Naive thymus-derived CD8-positive, alpha-beta T cell (primary cell): ENCODE data around the gene PRKD1. TPM values are rescaled to one million over a fixed set of nuclear protein-coding genes. Genes with fewer than 3 reads are reported as not detected.

ENCODE experiments used
- ATAC-seq, 2 donors: fragments of 150-1000 bp; cut with Tn5 transposase in 1 of 2; sonication (Bioruptor Pico), chemical (Tn5 transposase) in 1 of 2; 1 replicate in 1 of 2; 2 replicates in 1 of 2; pipeline ENCODE4 v1.10.0; 2021; ENCODE audit warnings: mild to moderate bottlenecking in 2 of 2, moderate library complexity in 2 of 2
- POLR2A ChIA-PET: fragments of 350-600 bp; sonication (Branson Sonifier 250); formaldehyde crosslinking; loops from one replicate; lab custom pipeline; 2021; ENCODE audit warnings: antibody characterized with exemption; lab: Charles Lee
- DNase-seq, 10 donors: peaks; one replicate each; pipeline versions ENCODE4 v3.0.0 to v3.0.0-alpha.2; 2020 to 2022
- H3K27ac Mint-ChIP-seq, 10 donors: one replicate each; pipeline ENCODE4 v1.8.0; 2020 to 2022; ENCODE audit warnings: mild to moderate bottlenecking in 10 of 10, mixed read lengths in 10 of 10, moderate library complexity in 4 of 10, inconsistent platforms in 1 of 10
- H3K27me3 Mint-ChIP-seq, 5 donors: one replicate each; pipeline ENCODE4 v1.8.0; 2021 to 2022; ENCODE audit warnings: mixed read lengths in 5 of 5
- H3K36me3 Mint-ChIP-seq, 3 donors: one replicate each; pipeline ENCODE4 v1.8.0; 2020 to 2022; ENCODE audit warnings: mixed read lengths in 3 of 3, mild to moderate bottlenecking in 2 of 3, inconsistent platforms in 1 of 3
- H3K4me1 Mint-ChIP-seq, 4 donors: one replicate each; pipeline ENCODE4 v1.8.0; 2021 to 2022; ENCODE audit warnings: mixed read lengths in 4 of 4
- H3K4me3 Mint-ChIP-seq, 10 donors: one replicate each; pipeline ENCODE4 v1.8.0; 2020 to 2022; ENCODE audit warnings: mild to moderate bottlenecking in 10 of 10, mixed read lengths in 10 of 10, moderate library complexity in 6 of 10, inconsistent platforms in 1 of 10
- H3K9me3 Mint-ChIP-seq, 9 donors: one replicate each; pipeline ENCODE4 v1.8.0; 2020 to 2022; ENCODE audit warnings: mixed read lengths in 9 of 9, mild to moderate bottlenecking in 3 of 9, inconsistent platforms in 1 of 9, moderate library complexity in 1 of 9
- polyA plus RNA-seq, 3 donors: library from polyadenylated mRNA; unstranded; fragments of 300-500 nt; fragmentation: Illumina TruSeq; gene quantifications; one replicate each; pipeline ENCODE4 v1.2.3, GENCODE V29; 2021
- total RNA-seq, 8 experiments: library from RNA in 2 of 8; stranded (reverse) in 2 of 8; gene quantifications; one replicate each; pipeline ENCODE4 v1.2.3 and lab custom pipeline; 2021 to 2026

PRKD1 gene
- total and polyA plus RNA-seq, 5 experiments from 2014 or later = not detected

- no peak for ATAC-seq
- H3K4me3 Mint-ChIP-seq = no peak overlapping the region
Measured at GRCh38 chr14:29654901-29655550, 272.6 kb downstream of the PRKD1 start.

DNA sequence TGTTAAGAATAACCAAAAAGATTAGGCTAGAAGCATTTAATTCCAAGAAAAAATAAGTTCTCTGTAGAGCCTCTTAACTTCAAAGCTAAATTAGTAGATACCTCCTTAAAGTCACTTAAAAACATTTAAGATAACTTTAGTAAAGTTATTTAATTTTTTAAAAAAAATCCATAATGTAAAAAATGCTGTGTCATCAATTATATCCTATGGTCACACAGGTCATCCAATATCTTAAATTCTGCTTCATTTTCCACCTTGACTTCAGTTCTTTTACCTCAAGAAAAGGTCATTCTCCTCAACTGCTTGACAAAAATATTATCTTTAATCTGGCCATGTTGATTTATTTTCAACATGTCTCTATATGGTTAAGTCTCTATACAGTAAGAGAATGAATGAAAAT, 274.3 kb downstream of the PRKD1 start:
- no peaks in the 10 kb centered on the region for H3K27me3 Mint-ChIP-seq
- H3K27ac Mint-ChIP-seq = no peak overlapping the region
- H3K4me1 Mint-ChIP-seq = no peaks in the 10 kb centered on the region
- peaks cover 0 to 7% (median 0%) of the 10 kb centered on the region in 3 donors for H3K36me3 Mint-ChIP-seq
- no peak for DNase-seq
- H3K9me3 Mint-ChIP-seq = peaks cover 0 to 19% (median 14%) of the 10 kb centered on the region in 9 donors
- no peak overlapping the region for H3K4me3 Mint-ChIP-seq
- no peak for ATAC-seq
- POLR2A ChIA-PET = no interaction called here

More at GRCh38 chr14:29654901-29655550, 272.6 kb downstream of the PRKD1 start:
- no peak overlapping the region for H3K27ac Mint-ChIP-seq
- H3K4me1 Mint-ChIP-seq = no peaks in the 10 kb centered on the region
- POLR2A ChIA-PET = no interaction called here
- H3K36me3 Mint-ChIP-seq = peaks cover 0 to 2% (median 0%) of the 10 kb centered on the region in 3 donors
- peaks cover 0 to 13% (median 4%) of the 10 kb centered on the region in 9 donors for H3K9me3 Mint-ChIP-seq
- no peaks in the 10 kb centered on the region for H3K27me3 Mint-ChIP-seq
- DNase-seq = no peak

- DNase-seq = no peak
- Mint-ChIP-seq H3K36me3 (peaks cover 0 to 10% (median 0%) of the 10 kb centered on the region in 3 donors), H3K4me3 (no peak overlapping the region), H3K4me1 (no peaks in the 10 kb centered on the region), H3K27me3 (no peaks in the 10 kb centered on the region), H3K9me3 (peaks cover 0 to 24% (median 18%) of the 10 kb centered on the region in 9 donors), H3K27ac (no peak overlapping the region)
- ATAC-seq = no peak
- POLR2A ChIA-PET = no interaction called here
Measured at GRCh38 chr14:29652571-29652970, 275.1 kb downstream of the PRKD1 start.

DNA sequence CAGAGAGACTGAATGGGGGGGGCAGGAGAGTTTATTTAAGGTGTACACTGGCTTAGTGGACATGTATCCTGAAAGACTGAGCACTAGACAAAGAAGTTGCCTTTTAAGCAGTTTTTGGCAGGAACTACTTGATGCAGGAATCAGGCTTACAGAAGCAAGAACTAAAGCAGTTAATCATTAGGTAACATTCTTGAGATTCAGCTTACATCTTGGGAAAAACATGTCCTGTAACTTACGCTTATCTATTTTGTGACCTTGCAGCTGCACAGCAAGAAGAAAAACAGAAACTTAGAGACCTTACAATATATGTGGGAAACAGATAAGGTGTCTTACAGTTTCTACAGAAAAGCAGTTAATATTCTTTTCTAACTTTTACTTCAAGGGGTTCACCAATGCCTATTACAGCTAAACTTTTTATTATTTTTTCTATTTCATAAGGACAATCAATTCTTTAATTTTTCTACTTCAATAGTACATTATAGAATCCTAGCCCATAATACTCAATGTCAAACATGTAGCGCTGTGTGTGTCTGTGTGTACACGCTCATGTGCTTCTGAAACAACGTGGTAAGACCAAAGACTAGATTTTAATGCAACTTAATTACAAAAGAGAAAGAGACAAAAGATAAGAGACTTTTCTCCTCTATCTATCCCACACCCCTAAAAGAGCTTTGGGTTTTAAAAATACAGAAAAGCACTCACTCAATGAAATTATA, 276.9 kb downstream of the PRKD1 start:
- no peak for DNase-seq
- H3K27me3 Mint-ChIP-seq = no peaks in the 10 kb centered on the region
- H3K36me3 Mint-ChIP-seq = peaks cover 0 to 15% (median 0%) of the 10 kb centered on the region in 3 donors
- H3K27ac Mint-ChIP-seq = no peak overlapping the region
- POLR2A ChIA-PET = no interaction called here
- H3K4me1 Mint-ChIP-seq = no peaks in the 10 kb centered on the region
- ATAC-seq = no peak
- H3K9me3 Mint-ChIP-seq = peaks cover 10 to 41% (median 28%) of the 10 kb centered on the region in 9 donors
- no peak overlapping the region for H3K4me3 Mint-ChIP-seq

GRCh38 chr14:29649170-29649569, 278.5 kb downstream of the PRKD1 start:
- ATAC-seq (no peak), DNase-seq (no peak)
- POLR2A ChIA-PET = no interaction called here
- H3K27me3 Mint-ChIP-seq = no peaks in the 10 kb centered on the region
- H3K36me3 Mint-ChIP-seq = peaks cover 0 to 15% (median 0%) of the 10 kb centered on the region in 3 donors
- no peak overlapping the region for H3K4me3 Mint-ChIP-seq
- H3K27ac Mint-ChIP-seq = no peak overlapping the region
- H3K9me3 Mint-ChIP-seq = peaks cover 11 to 42% (median 29%) of the 10 kb centered on the region in 9 donors
- no peaks in the 10 kb centered on the region for H3K4me1 Mint-ChIP-seq

- peaks cover 0 to 15% (median 0%) of the 10 kb centered on the region in 3 donors for H3K36me3 Mint-ChIP-seq
- no peak overlapping the region for H3K27ac Mint-ChIP-seq
- POLR2A ChIA-PET = no interaction called here
- no peaks in the 10 kb centered on the region for H3K27me3 Mint-ChIP-seq
- H3K4me3 Mint-ChIP-seq = no peak overlapping the region
- H3K4me1 Mint-ChIP-seq = no peaks in the 10 kb centered on the region
- DNase-seq (no peak), ATAC-seq (no peak)
- peaks cover 11 to 42% (median 28%) of the 10 kb centered on the region in 9 donors for H3K9me3 Mint-ChIP-seq
Measured at GRCh38 chr14:29648045-29648444, 279.6 kb downstream of the PRKD1 start.

GRCh38 chr14:29645117-29645516, 282.5 kb downstream of the PRKD1 start:
- H3K27me3 Mint-ChIP-seq = no peaks in the 10 kb centered on the region
- no peak overlapping the region for H3K4me3 Mint-ChIP-seq
- peaks cover 0 to 15% (median 0%) of the 10 kb centered on the region in 3 donors for H3K36me3 Mint-ChIP-seq
- H3K9me3 Mint-ChIP-seq = peaks cover 11 to 40% (median 26%) of the 10 kb centered on the region in 9 donors
- DNase-seq (no peak), ATAC-seq (no peak)
- no peak overlapping the region for H3K27ac Mint-ChIP-seq
- H3K4me1 Mint-ChIP-seq = no peaks in the 10 kb centered on the region
- POLR2A ChIA-PET = no interaction called here

- Mint-ChIP-seq H3K36me3 (peaks cover 0 to 9% (median 0%) of the 10 kb centered on the region in 3 donors), H3K4me1 (no peaks in the 10 kb centered on the region), H3K27ac (no peak overlapping the region), H3K27me3 (no peaks in the 10 kb centered on the region), H3K4me3 (no peak overlapping the region), H3K9me3 (peaks cover 9 to 26% (median 16%) of the 10 kb centered on the region in 9 donors)
- DNase-seq = no peak
- POLR2A ChIA-PET = no interaction called here
- no peak for ATAC-seq
Measured at GRCh38 chr14:29643433-29644211, 284.0 kb downstream of the PRKD1 start.

DNA sequence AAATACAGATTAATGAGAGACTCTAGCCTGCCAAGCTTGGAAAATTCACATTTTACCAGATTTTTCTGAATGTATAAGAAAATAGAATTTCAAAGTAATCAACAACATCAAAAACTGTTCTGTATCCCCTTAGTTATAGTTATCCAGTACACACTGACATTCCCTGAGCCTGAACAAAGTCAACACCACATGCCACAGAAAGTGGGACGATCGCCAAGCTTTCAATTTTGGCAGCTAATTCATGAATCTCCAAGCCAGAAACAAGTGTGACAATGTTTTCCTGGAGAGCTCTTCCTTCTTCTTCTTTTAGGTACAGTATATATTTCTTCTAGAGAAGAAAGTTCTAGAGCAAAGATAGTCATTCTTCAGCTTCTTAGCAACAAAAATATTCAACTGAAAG, 290.2 kb downstream of the PRKD1 start:
- H3K27me3 Mint-ChIP-seq = no peaks in the 10 kb centered on the region
- POLR2A ChIA-PET = no interaction called here
- H3K27ac Mint-ChIP-seq = no peak overlapping the region
- H3K9me3 Mint-ChIP-seq = peaks cover 0 to 8% (median 3%) of the 10 kb centered on the region in 9 donors
- H3K36me3 Mint-ChIP-seq = no peaks in the 10 kb centered on the region
- ATAC-seq = no peak
- no peak overlapping the region for H3K4me3 Mint-ChIP-seq
- no peaks in the 10 kb centered on the region for H3K4me1 Mint-ChIP-seq
- no peak for DNase-seq

DNA sequence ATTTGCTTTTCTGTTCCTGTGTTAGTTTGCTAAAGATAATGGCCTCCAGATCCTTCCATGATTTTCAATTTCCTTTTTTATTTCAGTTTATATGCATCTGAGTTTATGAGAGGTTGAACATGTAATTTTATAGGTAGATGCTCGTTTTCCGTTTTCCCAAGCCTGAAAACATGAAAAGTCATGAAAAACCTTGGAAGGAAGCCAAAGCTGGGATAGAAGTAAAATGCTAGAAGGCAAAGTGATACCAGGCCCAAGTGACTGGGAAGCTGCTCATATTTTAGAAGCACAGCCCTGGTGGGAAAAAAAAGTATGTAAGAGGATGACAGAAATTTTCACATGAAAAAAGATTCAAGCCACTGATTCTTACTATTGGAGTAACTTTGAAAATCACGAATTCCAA, 290.8 kb downstream of the PRKD1 start:
- Mint-ChIP-seq H3K36me3 (no peaks in the 10 kb centered on the region), H3K27ac (no peak overlapping the region), H3K4me3 (no peak overlapping the region), H3K4me1 (no peaks in the 10 kb centered on the region), H3K9me3 (peaks cover 0 to 8% (median 3%) of the 10 kb centered on the region in 9 donors), H3K27me3 (no peaks in the 10 kb centered on the region)
- DNase-seq (no peak), ATAC-seq (no peak)
- POLR2A ChIA-PET = no interaction called here

- ATAC-seq = no peak
- H3K9me3 Mint-ChIP-seq = peaks cover 0 to 7% (median 2%) of the 10 kb centered on the region in 9 donors
- no peak for DNase-seq
- H3K36me3 Mint-ChIP-seq = no peaks in the 10 kb centered on the region
- POLR2A ChIA-PET = no interaction called here
- H3K4me1 Mint-ChIP-seq = no peaks in the 10 kb centered on the region
- no peak overlapping the region for H3K4me3 Mint-ChIP-seq
- H3K27me3 Mint-ChIP-seq = no peaks in the 10 kb centered on the region
- H3K27ac Mint-ChIP-seq = no peak overlapping the region
Measured at GRCh38 chr14:29630566-29631160, 297.0 kb downstream of the PRKD1 start.

DNA sequence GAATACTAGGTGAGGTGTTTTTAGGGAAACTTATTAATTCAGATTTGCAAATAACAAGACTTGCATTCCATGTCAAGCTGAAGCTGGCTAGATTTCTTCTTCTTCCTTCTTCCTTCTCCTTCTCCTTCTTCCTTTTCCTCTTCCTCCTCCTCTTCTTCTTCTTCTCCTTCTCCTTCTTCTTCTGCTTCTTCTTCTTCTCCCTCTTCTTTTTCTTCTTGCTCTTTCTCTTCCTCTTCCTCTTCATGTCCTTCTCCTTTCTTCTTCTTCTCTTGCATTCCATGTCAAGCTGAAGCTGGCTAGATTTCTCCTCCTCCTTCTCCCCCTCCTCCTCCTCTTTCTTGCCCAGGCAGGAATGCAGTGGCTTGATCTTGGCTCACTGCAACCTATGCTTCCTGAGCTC, 297.8 kb downstream of the PRKD1 start:
- Mint-ChIP-seq H3K36me3 (no peaks in the 10 kb centered on the region), H3K27ac (no peak overlapping the region), H3K4me3 (no peak overlapping the region), H3K9me3 (peaks cover 0 to 8% (median 3%) of the 10 kb centered on the region in 9 donors), H3K4me1 (no peaks in the 10 kb centered on the region), H3K27me3 (no peaks in the 10 kb centered on the region)
- DNase-seq (no peak), ATAC-seq (no peak)
- POLR2A ChIA-PET = no interaction called here
